ENCODE measurements around the gene GIMAP6. TPM values are rescaled to one million over a fixed set of nuclear protein-coding genes. Genes with fewer than 3 reads are reported as not detected.

The GIMAP6 gene
- total and polyA plus RNA-seq, 2 of the 8 experiments (the other 6 are each of a cell fraction or from before 2014, with no cell fraction given), result not detected

DNA sequence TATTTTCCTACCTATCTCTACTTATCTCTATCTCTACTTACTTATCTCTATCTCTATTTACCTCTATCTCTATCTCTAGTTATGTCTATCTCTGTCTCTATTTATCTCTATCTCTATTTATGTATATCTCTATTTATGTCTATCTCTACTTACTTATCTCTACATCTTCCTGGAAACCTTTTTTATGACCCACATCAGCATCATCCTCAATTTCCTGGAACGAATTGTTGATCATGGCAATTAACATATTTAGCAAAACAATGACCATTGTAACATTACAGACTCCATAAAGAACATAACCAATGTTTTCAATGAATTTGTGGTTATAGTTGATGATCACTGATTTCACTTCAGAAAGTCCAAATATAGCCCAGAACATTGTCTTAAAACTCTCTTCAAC is 18.3 kb downstream of the GIMAP6 start (continued):
- TF ChIP-seq NRF1 (IDR thresholded peaks at IDR 0.05; ENCODE audit: low read depth, low read length) (no peak), SP1 (IDR thresholded peaks at IDR 0.05; ENCODE audit: low read depth, low read length) (no peak), RFX5 (IDR thresholded peaks at IDR 0.05; ENCODE audit: borderline replicate concordance, low read depth, low read length) (no peak), RBBP5 (IDR thresholded peaks at IDR 0.05; ENCODE audit: borderline replicate concordance, low read depth, low read length) (no peak)

All from H1 (cell line).